ENCODE results near the gene UGT1A10.

The UGT1A10 gene

GRCh38 chr2:233801357-233802131 is 165.3 kb downstream of the UGT1A10 start:
- DNase-seq (ENCODE audit: extremely low read depth in 1 of 2, low read depth in 1 of 2): no peak

- no peak for DNase-seq (ENCODE audit: extremely low read depth in 1 of 2, low read depth in 1 of 2)
These were observed 166.0 kb downstream of the UGT1A10 start for GRCh38 chr2:233802132-233802815.

GRCh38 chr2:233803292-233803911 is 167.2 kb downstream of the UGT1A10 start:
- no peak for DNase-seq (ENCODE audit: extremely low read depth in 1 of 2, low read depth in 1 of 2)

GRCh38 chr2:233803994-233804393 is 167.7 kb downstream of the UGT1A10 start:
- DNase-seq (ENCODE audit: extremely low read depth in 1 of 2, low read depth in 1 of 2): no peak

- no peak for DNase-seq (ENCODE audit: extremely low read depth in 1 of 2, low read depth in 1 of 2)
These were observed 171.1 kb downstream of the UGT1A10 start for GRCh38 chr2:233807215-233807865.

- DNase-seq (ENCODE audit: extremely low read depth in 1 of 2, low read depth in 1 of 2): no peak
These were observed 172.0 kb downstream of the UGT1A10 start for GRCh38 chr2:233807966-233808935.

GRCh38 chr2:233810385-233810784 is 174.1 kb downstream of the UGT1A10 start:
- DNase-seq (ENCODE audit: extremely low read depth in 1 of 2, low read depth in 1 of 2): no peak

GRCh38 chr2:233811087-233811486 is 174.8 kb downstream of the UGT1A10 start:
- DNase-seq (ENCODE audit: extremely low read depth in 1 of 2, low read depth in 1 of 2): no peak

GRCh38 chr2:233811732-233812131 is 175.5 kb downstream of the UGT1A10 start:
- DNase-seq (ENCODE audit: extremely low read depth in 1 of 2, low read depth in 1 of 2): no peak

GRCh38 chr2:233813236-233814055 is 177.2 kb downstream of the UGT1A10 start:
- DNase-seq (ENCODE audit: extremely low read depth in 1 of 2, low read depth in 1 of 2): no peak

- DNase-seq (ENCODE audit: extremely low read depth in 1 of 2, low read depth in 1 of 2): no peak
These were observed 178.0 kb downstream of the UGT1A10 start for GRCh38 chr2:233814056-233814835.

GRCh38 chr2:233815861-233816260 is 179.6 kb downstream of the UGT1A10 start:
- no peak for DNase-seq (ENCODE audit: extremely low read depth in 1 of 2, low read depth in 1 of 2)

GRCh38 chr2:233816334-233816733 is 180.1 kb downstream of the UGT1A10 start:
- no peak for DNase-seq (ENCODE audit: extremely low read depth in 1 of 2, low read depth in 1 of 2)

GRCh38 chr2:233816771-233817170 is 180.5 kb downstream of the UGT1A10 start:
- DNase-seq (ENCODE audit: extremely low read depth in 1 of 2, low read depth in 1 of 2): no peak

- no peak for DNase-seq (ENCODE audit: extremely low read depth in 1 of 2, low read depth in 1 of 2)
These were observed 181.2 kb downstream of the UGT1A10 start for GRCh38 chr2:233817361-233817911.

- DNase-seq (ENCODE audit: extremely low read depth in 1 of 2, low read depth in 1 of 2): no peak
These were observed 181.9 kb downstream of the UGT1A10 start for GRCh38 chr2:233817995-233818638.

GRCh38 chr2:233818639-233819621 is 182.7 kb downstream of the UGT1A10 start:
- no peak for DNase-seq (ENCODE audit: extremely low read depth in 1 of 2, low read depth in 1 of 2)

Measured in activated CD8-positive, alpha-beta memory T cell treated with anti-CD3 and anti-CD28 coated beads for 1 hour (primary cell).